Left lung (tissue), 10 donors: ENCODE measurements around the gene AGBL1. TPM values are rescaled to one million over a fixed set of nuclear protein-coding genes. Genes with fewer than 3 reads are reported as not detected.

Experiments
- ATAC-seq: fragments of 200-7000 bp; cut with Tn5 transposase; one replicate; pipeline ENCODE4 v1.9.1; 2020; ENCODE audit warnings: moderate library complexity
- DNase-seq, 4 donors: peaks; one replicate each; pipeline ENCODE4 v3.0.0-alpha.2; 2013 to 2020
- H3K27ac ChIP-seq, 2 donors: fragments of 200-600 bp; sonication (generic) in 1 of 2; one replicate each; pipeline versions ENCODE4 v1.5.0 to v1.8.0; 2020 to 2021
- H3K27me3 ChIP-seq, 2 donors: fragments of 200-600 bp; sonication (generic) in 1 of 2; one replicate each; pipeline versions ENCODE4 v1.5.0 to v1.8.0; 2020 to 2021
- H3K36me3 ChIP-seq, 2 donors: fragments of 200-600 bp; sonication (generic) in 1 of 2; one replicate each; pipeline versions ENCODE4 v1.5.0 to v1.8.0; 2020 to 2021
- H3K4me1 ChIP-seq, 2 donors: fragments of 200-600 bp; one replicate each; pipeline ENCODE4 v1.8.0; 2021
- H3K4me3 ChIP-seq, 2 donors: fragments of 200-600 bp; sonication (generic) in 1 of 2; one replicate each; pipeline versions ENCODE4 v1.5.0 to v1.8.0; 2020 to 2021; ENCODE audit warnings: mild to moderate bottlenecking in 1 of 2
- H3K9me3 ChIP-seq, 2 donors: fragments of 200-600 bp; sonication (generic) in 1 of 2; one replicate each; pipeline versions ENCODE4 v1.5.0 to v1.8.0; 2020 to 2021
- CTCF ChIP-seq, 2 donors: fragments of 200-600 bp; sonication (generic) in 1 of 2; IDR thresholded peaks; one replicate each; pipeline versions ENCODE4 v1.5.0 to v1.8.0; 2021; ENCODE audit warnings: antibody characterized with exemption in 2 of 2
- intact Hi-C, 2 donors: fragments of 100-400 bp; cut with DNase I; formaldehyde crosslinking; loops; one replicate each; pipeline versions ENCODE4 v1.11.2 to v1.14.2; 2022
- polyA plus RNA-seq, 6 donors: library from polyadenylated mRNA; unstranded; fragments of 120-200 nt; gene quantifications; one replicate each; pipeline ENCODE4 v1.2.1, GENCODE V29; 2013; ENCODE audit not compliant: insufficient read length in 6 of 6
- total RNA-seq, 2 donors: library from RNA; stranded (reverse); fragmentation: NEBNext Ultra II Directional; extraction: Animal tissue kit (Norgen Biotek cat#: 25700); gene quantifications; one replicate each; pipeline ENCODE4 v1.2.1, GENCODE V29; 2021
- donor health status: DM: no; HTN: yes; CAD: no.
- donor health status: DM: no; HTN: no; CAD: no.

Gene AGBL1
- total and polyA plus RNA-seq, 8 donors = 0.01 to 3.3 (median 0.11) TPM; not detected in 1

GRCh38 chr15:86064326-86064725 lies 15.3 kb upstream of the AGBL1 start:
- no peak for DNase-seq
- no peak for ATAC-seq
- Histone ChIP-seq H3K27me3 (peaks cover 0 to 11% of the 10 kb centered on the region in 2 donors), H3K4me3 (no peak overlapping the region), H3K27ac (no peak overlapping the region), H3K4me1 (no peaks in the 10 kb centered on the region), H3K9me3 (peaks cover 0 to 2% of the 10 kb centered on the region in 2 donors), H3K36me3 (no peaks in the 10 kb centered on the region)
- TF ChIP-seq CTCF (IDR thresholded peaks at IDR 0.05) = no peak
- intact Hi-C loops = no loop called here

- intact Hi-C loops = no loop called here
- TF ChIP-seq CTCF (IDR thresholded peaks at IDR 0.05) = no peak
- no peak for DNase-seq
- Histone ChIP-seq H3K4me1 (no peaks in the 10 kb centered on the region), H3K36me3 (no peaks in the 10 kb centered on the region), H3K27ac (no peak overlapping the region), H3K4me3 (no peak overlapping the region), H3K9me3 (peaks cover 0 to 2% of the 10 kb centered on the region in 2 donors), H3K27me3 (peaks cover 0 to 11% of the 10 kb centered on the region in 2 donors)
- ATAC-seq = no peak
Measured at GRCh38 chr15:86066174-86066834, 13.4 kb upstream of the AGBL1 start.

GRCh38 chr15:86073281-86073680 lies 6.4 kb upstream of the AGBL1 start:
- Histone ChIP-seq H3K4me1 (no peaks in the 10 kb centered on the region), H3K36me3 (no peaks in the 10 kb centered on the region)

GRCh38 chr15:86076468-86076867 lies 3.2 kb upstream of the AGBL1 start:
- no peak for ATAC-seq
- Histone ChIP-seq H3K9me3 (no peaks in the 10 kb centered on the region), H3K4me1 (no peaks in the 10 kb centered on the region), H3K27me3 (no peaks in the 10 kb centered on the region), H3K4me3 (no peak overlapping the region), H3K36me3 (no peaks in the 10 kb centered on the region), H3K27ac (no peak overlapping the region)
- DNase-seq = no peak
- TF ChIP-seq CTCF (IDR thresholded peaks at IDR 0.05) = no peak
- intact Hi-C loops = no loop called here

More at GRCh38 chr15:86073281-86073680, 6.4 kb upstream of the AGBL1 start:
- no peak overlapping the region for H3K27ac ChIP-seq
- no peaks in the 10 kb centered on the region for H3K27me3 ChIP-seq
- peaks cover 0 to under 1% of the 10 kb centered on the region in 2 donors for H3K9me3 ChIP-seq
- no peak overlapping the region for H3K4me3 ChIP-seq
- intact Hi-C loops = no loop called here
- no peak for DNase-seq
- no peak for TF ChIP-seq CTCF (IDR thresholded peaks at IDR 0.05)
- ATAC-seq = no peak

GRCh38 chr15:86077070-86077469 lies 2.6 kb upstream of the AGBL1 start:
- TF ChIP-seq CTCF (IDR thresholded peaks at IDR 0.05) = no peak
- no peak overlapping the region for H3K4me3 ChIP-seq
- no peaks in the 10 kb centered on the region for H3K9me3 ChIP-seq
- H3K27ac ChIP-seq = no peak overlapping the region
- H3K36me3 ChIP-seq = no peaks in the 10 kb centered on the region
- no peaks in the 10 kb centered on the region for H3K4me1 ChIP-seq
- DNase-seq (no peak), ATAC-seq (peak; percentile 78)
- H3K27me3 ChIP-seq = no peaks in the 10 kb centered on the region
- intact Hi-C loops = no loop called here
